ENCODE results near the gene BICC1. TPM values are rescaled to one million over a fixed set of nuclear protein-coding genes. Genes with fewer than 3 reads are reported as not detected.

Gene BICC1
- total and polyA plus RNA-seq, 2 donors (not counting 1 experiment from before 2014, with no cell fraction given): not detected

- H3K4me3 ChIP-seq (ENCODE audit: control extremely low read depth in 1 of 5, extremely low read depth in 1 of 5, insufficient read depth in 1 of 5, low read depth in 2 of 5, low read length in 4 of 5): no peak overlapping the region
- Mint-ChIP-seq H3K4me3 (no peak overlapping the region), H3K9me3 (ENCODE audit: insufficient read depth) (no peaks in the 10 kb centered on the region), H3K4me1 (no peaks in the 10 kb centered on the region), H3K27ac (no peak overlapping the region), H3K27me3 (peaks cover 13% of the 10 kb centered on the region)
- DNase-seq (no peak), ATAC-seq (ENCODE audit: low read depth) (no peak)
- intact Hi-C loops (cut with micrococcal nuclease): no loop called here
- ChIA-PET POLR2A (no interaction called here), CTCF (no interaction called here)
- no peak overlapping the region for H3K4me2 ChIP-seq (replicated peaks; ENCODE audit: low read depth, low read length, poor library complexity, severe bottlenecking)
- H3K27ac ChIP-seq (ENCODE audit: low read length in 2 of 2): no peak overlapping the region
- H3K9me3 ChIP-seq (ENCODE audit: control extremely low read depth in 1 of 3, control insufficient read depth in 2 of 3, insufficient read depth in 1 of 3, low read length in 2 of 3): no peaks in the 10 kb centered on the region
- no peaks in the 10 kb centered on the region for H3K36me3 ChIP-seq (replicated peaks in 1 of 2; ENCODE audit: control extremely low read depth in 1 of 2, control insufficient read depth in 1 of 2, extremely low read depth in 1 of 2, insufficient read depth in 2 of 2, low read length in 1 of 2)
- no peak overlapping the region for H2AFZ ChIP-seq (ENCODE audit: insufficient read depth, low read depth, low read length, poor library complexity, severe bottlenecking)
- H3K27me3 ChIP-seq (replicated peaks in 1 of 4; ENCODE audit: control extremely low read depth in 1 of 4, control insufficient read depth in 3 of 4, insufficient read depth in 4 of 4, low read length in 3 of 4): peaks cover 0 to 2% (median 0%) of the 10 kb centered on the region in 4 experiments
- 81% methylated on average over 13 of the region's 14 CpGs for WGBS (ENCODE audit: insufficient coverage)
- TF ChIP-seq CTCF (IDR thresholded peaks at IDR 0.05): no peak
- no peak for TF ChIP-seq EZH2 (IDR thresholded peaks at IDR 0.05; ENCODE audit: borderline replicate concordance, insufficient read depth, low read depth, low read length, poor library complexity, severe bottlenecking)
- no peak overlapping the region for H3K9ac ChIP-seq (ENCODE audit: low read length)
- H3K79me2 ChIP-seq (ENCODE audit: control insufficient read depth, insufficient read depth, low read length): no peaks in the 10 kb centered on the region
- H4K20me1 ChIP-seq (ENCODE audit: control insufficient read depth, insufficient read depth, low read length, poor library complexity, severe bottlenecking): no peaks in the 10 kb centered on the region
- no peaks in the 10 kb centered on the region for H3K4me1 ChIP-seq (ENCODE audit: control insufficient read depth in 2 of 2, insufficient read depth in 2 of 2, low read length in 2 of 2)
Measured at GRCh38 chr10:58588673-58589265, 76.1 kb downstream of the BICC1 start.

- no peak for ATAC-seq (ENCODE audit: low read depth)
- Histone ChIP-seq H3K9ac (ENCODE audit: low read length) (no peak overlapping the region), H3K9me3 (ENCODE audit: control extremely low read depth in 1 of 3, control insufficient read depth in 2 of 3, insufficient read depth in 1 of 3, low read length in 2 of 3) (no peaks in the 10 kb centered on the region), H2AFZ (ENCODE audit: insufficient read depth, low read depth, low read length, poor library complexity, severe bottlenecking) (no peak overlapping the region), H3K27ac (ENCODE audit: low read length in 2 of 2) (no peak overlapping the region), H3K4me3 (ENCODE audit: control extremely low read depth in 1 of 5, extremely low read depth in 1 of 5, insufficient read depth in 1 of 5, low read depth in 2 of 5, low read length in 4 of 5) (no peak overlapping the region), H3K4me1 (ENCODE audit: control insufficient read depth in 2 of 2, insufficient read depth in 2 of 2, low read length in 2 of 2) (no peaks in the 10 kb centered on the region), H3K79me2 (ENCODE audit: control insufficient read depth, insufficient read depth, low read length) (no peaks in the 10 kb centered on the region), H3K27me3 (replicated peaks in 1 of 4; ENCODE audit: control extremely low read depth in 1 of 4, control insufficient read depth in 3 of 4, insufficient read depth in 4 of 4, low read length in 3 of 4) (peaks cover 0 to 2% (median 0%) of the 10 kb centered on the region in 4 experiments), H3K36me3 (replicated peaks in 1 of 2; ENCODE audit: control extremely low read depth in 1 of 2, control insufficient read depth in 1 of 2, extremely low read depth in 1 of 2, insufficient read depth in 2 of 2, low read length in 1 of 2) (no peaks in the 10 kb centered on the region), H4K20me1 (ENCODE audit: control insufficient read depth, insufficient read depth, low read length, poor library complexity, severe bottlenecking) (no peaks in the 10 kb centered on the region), H3K4me2 (replicated peaks; ENCODE audit: low read depth, low read length, poor library complexity, severe bottlenecking) (no peak overlapping the region)
- Mint-ChIP-seq H3K4me3 (no peak overlapping the region), H3K9me3 (ENCODE audit: insufficient read depth) (no peaks in the 10 kb centered on the region), H3K27me3 (peaks cover 8% of the 10 kb centered on the region), H3K4me1 (no peaks in the 10 kb centered on the region), H3K27ac (no peak overlapping the region)
- TF ChIP-seq CTCF (IDR thresholded peaks at IDR 0.05) (no peak), EZH2 (IDR thresholded peaks at IDR 0.05; ENCODE audit: borderline replicate concordance, insufficient read depth, low read depth, low read length, poor library complexity, severe bottlenecking) (no peak)
- ChIA-PET POLR2A (no interaction called here), CTCF (no interaction called here)
- 100% methylated on average over 1 of the region's 2 CpGs for WGBS (ENCODE audit: insufficient coverage)
- intact Hi-C loops (cut with micrococcal nuclease): no loop called here
- no peak for DNase-seq
Measured at GRCh38 chr10:58590152-58590840, 77.6 kb downstream of the BICC1 start.

Measured in B cell (primary cell).